PFSK-1 (cell line): ENCODE results near the gene KCP.

Experiments
- SIN3A ChIP-seq: IDR thresholded peaks from 2 replicates; pipeline ENCODE4 v1.6.1; 2012; ENCODE audit warnings: mild to moderate bottlenecking, low read length, moderate library complexity, borderline replicate concordance; ENCODE audit not compliant: insufficient read depth
- TF ChIP-seq, protein P1 (sequence below), 2 experiments: IDR thresholded peaks; 2 replicates each; pipeline versions ENCODE4 v1.6.1 to v1.8.0; 2011 to 2012; ENCODE audit warnings: low read depth in 2 of 2, low read length in 2 of 2, control low read depth in 1 of 2, inconsistent platforms in 1 of 2, mild to moderate bottlenecking in 1 of 2, moderate library complexity in 1 of 2; ENCODE audit not compliant: insufficient read depth in 1 of 2

DNA sequence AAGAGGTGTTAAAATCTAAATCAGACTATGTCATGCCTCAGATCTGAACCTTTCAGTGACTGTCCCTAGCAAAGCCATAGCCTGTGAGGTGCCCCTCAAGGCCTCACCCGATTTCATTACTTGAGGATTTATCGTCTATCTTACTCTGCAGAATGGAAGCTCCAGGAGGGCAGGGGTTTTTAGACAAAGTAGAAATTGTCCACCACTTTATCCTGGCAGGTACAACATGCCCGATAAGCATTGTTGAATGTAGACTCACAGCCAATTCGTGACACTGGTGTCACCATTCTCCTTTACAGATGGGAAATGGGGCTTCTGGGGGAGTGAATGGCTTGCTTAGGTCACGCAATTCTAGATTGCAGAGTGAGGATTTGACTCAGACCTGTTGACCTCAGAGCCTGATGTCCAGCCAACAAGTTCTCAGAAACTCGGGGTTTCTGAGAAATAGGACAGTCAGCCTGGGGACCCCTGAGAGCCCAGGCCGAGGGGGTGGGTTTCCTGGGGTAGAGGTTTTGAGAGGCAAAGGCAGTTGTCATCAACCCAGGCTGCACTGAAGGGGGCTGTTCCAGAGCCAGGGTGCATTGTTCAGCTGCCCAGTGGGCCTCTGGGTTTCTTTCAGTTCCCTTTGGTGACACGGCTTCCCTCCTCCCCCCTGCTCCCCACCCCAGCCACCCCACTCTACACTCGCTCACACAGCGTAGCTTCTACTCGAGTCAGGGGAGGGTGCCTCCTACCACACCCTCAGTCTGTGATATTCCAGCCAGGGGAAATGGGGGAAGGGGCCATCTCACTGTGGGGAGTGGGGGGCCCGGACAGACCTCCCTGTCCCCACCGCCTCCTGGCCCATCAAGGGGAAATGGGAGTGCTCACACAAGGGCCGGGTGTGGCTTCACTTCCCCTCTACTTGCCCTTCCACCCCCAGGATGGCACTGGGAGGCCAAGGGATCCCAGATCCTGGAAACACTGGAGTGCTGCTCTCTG is 24.1 kb upstream of the KCP start:
- TF ChIP-seq, protein P1, sequence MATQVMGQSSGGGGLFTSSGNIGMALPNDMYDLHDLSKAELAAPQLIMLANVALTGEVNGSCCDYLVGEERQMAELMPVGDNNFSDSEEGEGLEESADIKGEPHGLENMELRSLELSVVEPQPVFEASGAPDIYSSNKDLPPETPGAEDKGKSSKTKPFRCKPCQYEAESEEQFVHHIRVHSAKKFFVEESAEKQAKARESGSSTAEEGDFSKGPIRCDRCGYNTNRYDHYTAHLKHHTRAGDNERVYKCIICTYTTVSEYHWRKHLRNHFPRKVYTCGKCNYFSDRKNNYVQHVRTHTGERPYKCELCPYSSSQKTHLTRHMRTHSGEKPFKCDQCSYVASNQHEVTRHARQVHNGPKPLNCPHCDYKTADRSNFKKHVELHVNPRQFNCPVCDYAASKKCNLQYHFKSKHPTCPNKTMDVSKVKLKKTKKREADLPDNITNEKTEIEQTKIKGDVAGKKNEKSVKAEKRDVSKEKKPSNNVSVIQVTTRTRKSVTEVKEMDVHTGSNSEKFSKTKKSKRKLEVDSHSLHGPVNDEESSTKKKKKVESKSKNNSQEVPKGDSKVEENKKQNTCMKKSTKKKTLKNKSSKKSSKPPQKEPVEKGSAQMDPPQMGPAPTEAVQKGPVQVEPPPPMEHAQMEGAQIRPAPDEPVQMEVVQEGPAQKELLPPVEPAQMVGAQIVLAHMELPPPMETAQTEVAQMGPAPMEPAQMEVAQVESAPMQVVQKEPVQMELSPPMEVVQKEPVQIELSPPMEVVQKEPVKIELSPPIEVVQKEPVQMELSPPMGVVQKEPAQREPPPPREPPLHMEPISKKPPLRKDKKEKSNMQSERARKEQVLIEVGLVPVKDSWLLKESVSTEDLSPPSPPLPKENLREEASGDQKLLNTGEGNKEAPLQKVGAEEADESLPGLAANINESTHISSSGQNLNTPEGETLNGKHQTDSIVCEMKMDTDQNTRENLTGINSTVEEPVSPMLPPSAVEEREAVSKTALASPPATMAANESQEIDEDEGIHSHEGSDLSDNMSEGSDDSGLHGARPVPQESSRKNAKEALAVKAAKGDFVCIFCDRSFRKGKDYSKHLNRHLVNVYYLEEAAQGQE (IDR thresholded peaks at IDR 0.05; ENCODE audit: insufficient read depth in 1 of 2, low read depth in 2 of 2, low read length in 2 of 2) = no peak
- TF ChIP-seq SIN3A = no peak
